Measurements from ENCODE around the gene BMPER.

GRCh38 chr7:34115503-34115902 lies 210.2 kb downstream of the BMPER start:
- no peak for TF ChIP-seq ZNF335 (tag by site-specific recombination; conservative IDR thresholded peaks at IDR 0.05)
- TF ChIP-seq, protein P1, sequence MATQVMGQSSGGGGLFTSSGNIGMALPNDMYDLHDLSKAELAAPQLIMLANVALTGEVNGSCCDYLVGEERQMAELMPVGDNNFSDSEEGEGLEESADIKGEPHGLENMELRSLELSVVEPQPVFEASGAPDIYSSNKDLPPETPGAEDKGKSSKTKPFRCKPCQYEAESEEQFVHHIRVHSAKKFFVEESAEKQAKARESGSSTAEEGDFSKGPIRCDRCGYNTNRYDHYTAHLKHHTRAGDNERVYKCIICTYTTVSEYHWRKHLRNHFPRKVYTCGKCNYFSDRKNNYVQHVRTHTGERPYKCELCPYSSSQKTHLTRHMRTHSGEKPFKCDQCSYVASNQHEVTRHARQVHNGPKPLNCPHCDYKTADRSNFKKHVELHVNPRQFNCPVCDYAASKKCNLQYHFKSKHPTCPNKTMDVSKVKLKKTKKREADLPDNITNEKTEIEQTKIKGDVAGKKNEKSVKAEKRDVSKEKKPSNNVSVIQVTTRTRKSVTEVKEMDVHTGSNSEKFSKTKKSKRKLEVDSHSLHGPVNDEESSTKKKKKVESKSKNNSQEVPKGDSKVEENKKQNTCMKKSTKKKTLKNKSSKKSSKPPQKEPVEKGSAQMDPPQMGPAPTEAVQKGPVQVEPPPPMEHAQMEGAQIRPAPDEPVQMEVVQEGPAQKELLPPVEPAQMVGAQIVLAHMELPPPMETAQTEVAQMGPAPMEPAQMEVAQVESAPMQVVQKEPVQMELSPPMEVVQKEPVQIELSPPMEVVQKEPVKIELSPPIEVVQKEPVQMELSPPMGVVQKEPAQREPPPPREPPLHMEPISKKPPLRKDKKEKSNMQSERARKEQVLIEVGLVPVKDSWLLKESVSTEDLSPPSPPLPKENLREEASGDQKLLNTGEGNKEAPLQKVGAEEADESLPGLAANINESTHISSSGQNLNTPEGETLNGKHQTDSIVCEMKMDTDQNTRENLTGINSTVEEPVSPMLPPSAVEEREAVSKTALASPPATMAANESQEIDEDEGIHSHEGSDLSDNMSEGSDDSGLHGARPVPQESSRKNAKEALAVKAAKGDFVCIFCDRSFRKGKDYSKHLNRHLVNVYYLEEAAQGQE (tag by site-specific recombination; IDR thresholded peaks at IDR 0.05), result no peak
- TF ChIP-seq CTCF (tag by site-specific recombination; IDR thresholded peaks at IDR 0.05), result no peak
- no peak for TF ChIP-seq ZNF416 (tag by site-specific recombination; IDR thresholded peaks at IDR 0.05)
- no peak for TF ChIP-seq KLF1 (tag by site-specific recombination; IDR thresholded peaks at IDR 0.05)
- TF ChIP-seq ZNF830 (tag by site-specific recombination; IDR thresholded peaks at IDR 0.05; ENCODE audit: low read depth), result no peak
- TF ChIP-seq, protein P2, sequence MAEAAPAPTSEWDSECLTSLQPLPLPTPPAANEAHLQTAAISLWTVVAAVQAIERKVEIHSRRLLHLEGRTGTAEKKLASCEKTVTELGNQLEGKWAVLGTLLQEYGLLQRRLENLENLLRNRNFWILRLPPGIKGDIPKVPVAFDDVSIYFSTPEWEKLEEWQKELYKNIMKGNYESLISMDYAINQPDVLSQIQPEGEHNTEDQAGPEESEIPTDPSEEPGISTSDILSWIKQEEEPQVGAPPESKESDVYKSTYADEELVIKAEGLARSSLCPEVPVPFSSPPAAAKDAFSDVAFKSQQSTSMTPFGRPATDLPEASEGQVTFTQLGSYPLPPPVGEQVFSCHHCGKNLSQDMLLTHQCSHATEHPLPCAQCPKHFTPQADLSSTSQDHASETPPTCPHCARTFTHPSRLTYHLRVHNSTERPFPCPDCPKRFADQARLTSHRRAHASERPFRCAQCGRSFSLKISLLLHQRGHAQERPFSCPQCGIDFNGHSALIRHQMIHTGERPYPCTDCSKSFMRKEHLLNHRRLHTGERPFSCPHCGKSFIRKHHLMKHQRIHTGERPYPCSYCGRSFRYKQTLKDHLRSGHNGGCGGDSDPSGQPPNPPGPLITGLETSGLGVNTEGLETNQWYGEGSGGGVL (tag by site-specific recombination; IDR thresholded peaks at IDR 0.05), result no peak
- no peak for TF ChIP-seq ZBTB10 (tag by site-specific recombination; IDR thresholded peaks at IDR 0.05)
- no peak for TF ChIP-seq YY1 (tag by site-specific recombination; IDR thresholded peaks at IDR 0.05)
- TF ChIP-seq ZNF660 (tag by site-specific recombination; IDR thresholded peaks at IDR 0.05), result no peak
- no peak for TF ChIP-seq ZNF121 (tag by site-specific recombination; IDR thresholded peaks at IDR 0.05)
- no peak for TF ChIP-seq ZNF600 (tag by site-specific recombination; IDR thresholded peaks at IDR 0.05)
- TF ChIP-seq ZNF214 (tag by site-specific recombination; IDR thresholded peaks at IDR 0.05; ENCODE audit: borderline replicate concordance), result no peak
- no peak for TF ChIP-seq ZEB2 (tag by site-specific recombination; IDR thresholded peaks at IDR 0.05)
